GM12878 (cell line): ENCODE measurements around the gene CPD. TPM values are rescaled to one million over a fixed set of nuclear protein-coding genes. Genes with fewer than 3 reads are reported as not detected.
"Not testable (repeated sequence)": the region's sequence is repeated elsewhere in the genome, so short reads cannot be mapped to it uniquely, and the experiment has no call there.

Experiments used
- ATAC-seq: fragments of 200-7000 bp; cut with Tn5 transposase; 3 replicates; pipeline ENCODE4 v1.9.1; 2020; ENCODE audit warnings: mild to moderate bottlenecking, moderate library complexity
- BruUV-seq: library from RNA; stranded (reverse); fragments of 400-500 nt; replicated peaks from 2 replicates; lab custom pipeline; 2021; lab: Mats Ljungman, UMichigan
- CTCF ChIA-PET: fragments of 300-600 bp; sonication (Branson Sonifier 250); formaldehyde crosslinking; extraction: SDS; loops from one replicate; lab custom pipeline; 2021; ENCODE audit warnings: inconsistent platforms; lab: Yijun Ruan, JAX
- POLR2A ChIA-PET: fragments of 350-600 bp; formaldehyde crosslinking; extraction: SDS; loops from one replicate; lab custom pipeline; 2021; ENCODE audit warnings: inconsistent platforms; lab: Charles Lee
- RAD21 ChIA-PET: fragments of 300-600 bp; sonication (Branson Sonifier 250); formaldehyde crosslinking; loops from one replicate; lab custom pipeline; 2023; ENCODE audit warnings: antibody characterized with exemption; ENCODE audit not compliant: unreplicated experiment; lab: Charles Lee
- SMC1A ChIA-PET: fragments of 300-600 bp; sonication (Branson Sonifier 250); formaldehyde crosslinking; loops from one replicate; lab custom pipeline; 2023; ENCODE audit not compliant: unreplicated experiment, uncharacterized antibody; lab: Charles Lee
- DNase-seq: peaks from one replicate; pipeline ENCODE4 v3.0.0-alpha.2; 2011; ENCODE audit warnings: low read depth, low spot score
- FAIRE-seq: peaks from 3 replicates; lab custom pipeline; 2011; peaks lifted over from hg19 to GRCh38; lab: Jason Lieb, UNC
- H2AFZ ChIP-seq: 2 replicates; pipeline ENCODE4 v1.6.0; 2011; ENCODE audit warnings: low read depth, low read length, control low read depth; ENCODE audit not compliant: control insufficient read depth
- H3K27ac ChIP-seq: 2 replicates; pipeline ENCODE4 v1.5.1; 2011; ENCODE audit warnings: control low read depth; ENCODE audit not compliant: control insufficient read depth, insufficient read depth
- H3K27me3 ChIP-seq, 2 experiments: replicated peaks in 1 of 2; 2 replicates each; pipeline versions ENCODE4 v1.6.0 to v1.6.1; 2011; ENCODE audit warnings: low read length in 1 of 2; ENCODE audit not compliant: control insufficient read depth in 2 of 2, insufficient read depth in 2 of 2
- H3K36me3 ChIP-seq, 2 experiments: 2 replicates each; pipeline ENCODE4 v1.5.1; 2011; ENCODE audit warnings: low read length in 1 of 2; ENCODE audit not compliant: control insufficient read depth in 2 of 2, insufficient read depth in 2 of 2
- H3K4me1 ChIP-seq: 2 replicates; pipeline ENCODE4 v1.6.1; 2011; ENCODE audit warnings: mild to moderate bottlenecking, low read length, moderate library complexity, mixed read lengths; ENCODE audit not compliant: control insufficient read depth, insufficient read depth
- H3K4me2 ChIP-seq: 2 replicates; pipeline ENCODE4 v1.6.0; 2011; ENCODE audit warnings: control low read depth; ENCODE audit not compliant: control insufficient read depth, insufficient read depth
- H3K4me3 ChIP-seq: fragments of 200-600 bp; sonication (generic); 2 replicates; pipeline ENCODE4 v1.5.1; 2016
- H3K79me2 ChIP-seq: 2 replicates; pipeline ENCODE4 v1.6.0; 2011; ENCODE audit warnings: low read length; ENCODE audit not compliant: control insufficient read depth, insufficient read depth
- H3K9ac ChIP-seq: 2 replicates; pipeline ENCODE4 v1.8.0; 2011; ENCODE audit warnings: low read length, control low read depth, mixed read lengths; ENCODE audit not compliant: control insufficient read depth, insufficient read depth
- H3K9me3 ChIP-seq: replicated peaks from 3 replicates; pipeline ENCODE4 v1.5.1; 2011; ENCODE audit warnings: mild to moderate bottlenecking, low read length; ENCODE audit not compliant: control insufficient read depth, insufficient read depth
- H4K20me1 ChIP-seq: 2 replicates; pipeline ENCODE4 v1.6.0; 2011; ENCODE audit not compliant: control insufficient read depth, insufficient read depth
- PML ChIP-seq: IDR thresholded peaks from 2 replicates; pipeline ENCODE4 v1.6.1; 2012; ENCODE audit warnings: low read length, inconsistent platforms
- WGBS: methylation state at CpG from one replicate; pipeline ENCODE4 v1.1.6; 2016; ENCODE audit warnings: low lambda C conversion rate; ENCODE audit not compliant: insufficient replicate concordance, insufficient coverage; ENCODE audit errors: missing lambda C conversion rate; 5-methylcytosine and 5-hydroxymethylcytosine counted together
- in situ Hi-C: fragments of 300-500 bp; cut with MboI; formaldehyde crosslinking; loops from 9 replicates; pipeline ENCODE4 v1.14.3; 2018; ENCODE audit warnings: mixed read lengths
- intact Hi-C: fragments of 100-400 bp; cut with micrococcal nuclease; formaldehyde crosslinking; loops from one replicate; pipeline ENCODE4 v1.14.2; 2022; ENCODE audit not compliant: unreplicated experiment
- polyA plus RNA-seq, 11 experiments: library from polyadenylated mRNA; depleted of rRNA in 4 of 11; unstranded in 6 of 11; stranded (reverse) in 5 of 11; fragments of >200 nt; fragmentation: Nextera tagmentation in 4 of 11; fragmentation: Illumina TruSeq in 1 of 11; extraction: Ambion mirVana in 4 of 11; extraction: Trizol in 1 of 11; gene quantifications; 1 replicate in 1 of 11; 2 replicates in 10 of 11; pipeline versions ENCODE4 v1.2.1 to v1.2.3, GENCODE V29; 2011 to 2016; ENCODE audit warnings: inconsistent platforms in 2 of 11, missing spikeins in 2 of 11, low read depth in 1 of 11
- total RNA-seq, 4 experiments: library from RNA; depleted of rRNA in 3 of 4; stranded (reverse); fragments of >200 nt in 3 of 4; fragmentation: Illumina TruSeq in 1 of 4; extraction: Trizol in 1 of 4; gene quantifications; 2 replicates each; pipeline versions ENCODE4 v1.2.1 to v1.2.3, GENCODE V29; 2013 to 2021
- TF ChIP-seq, protein P1 (sequence below): fragments of 450-650 bp; formaldehyde crosslinking; IDR thresholded peaks from 2 replicates; pipeline ENCODE4 v1.4.0; 2022; ENCODE audit warnings: mild to moderate bottlenecking, moderate library complexity
- TF ChIP-seq, protein P2 (sequence below): IDR thresholded peaks from 2 replicates; pipeline ENCODE4 v1.6.1; 2012; ENCODE audit warnings: low read length, inconsistent platforms

CPD gene
- total and polyA plus RNA-seq, 10 of the 15 experiments (the other 5 are each of a cell fraction or from before 2014, with no cell fraction given), result 3.5 to 24.2 (median 15.7) TPM

DNA sequence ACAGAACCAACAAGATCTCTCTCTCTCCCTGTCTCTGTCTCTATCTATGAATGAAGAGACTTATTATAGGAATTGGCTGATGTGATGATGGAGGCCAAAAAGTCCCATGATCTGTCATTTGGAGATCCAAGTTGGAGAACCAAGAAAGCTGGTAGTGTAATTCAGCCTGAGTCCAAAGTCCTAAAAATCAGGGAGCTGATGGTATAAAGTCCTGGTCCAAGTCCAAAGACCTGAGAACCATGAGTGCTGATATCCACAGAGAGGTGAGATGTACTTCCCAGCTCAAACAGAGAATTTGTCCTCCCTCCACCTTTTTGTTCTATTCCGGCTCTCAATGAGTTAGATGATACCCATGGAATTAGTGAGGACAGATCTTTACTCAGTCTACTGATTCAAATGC lies 29.5 kb upstream of the CPD start:
- ChIA-PET CTCF (interaction anchor here (0.9 to 1.9 kb wide), 2 partner anchors 9 to 12 kb away, joined by 3 to 6 read pairs; no protein-coding TSS in a partner anchor), SMC1A (interaction anchor here (1.0 kb wide), 1 partner anchor 9 kb away, joined by 3 read pairs; no protein-coding TSS in a partner anchor)

DNA sequence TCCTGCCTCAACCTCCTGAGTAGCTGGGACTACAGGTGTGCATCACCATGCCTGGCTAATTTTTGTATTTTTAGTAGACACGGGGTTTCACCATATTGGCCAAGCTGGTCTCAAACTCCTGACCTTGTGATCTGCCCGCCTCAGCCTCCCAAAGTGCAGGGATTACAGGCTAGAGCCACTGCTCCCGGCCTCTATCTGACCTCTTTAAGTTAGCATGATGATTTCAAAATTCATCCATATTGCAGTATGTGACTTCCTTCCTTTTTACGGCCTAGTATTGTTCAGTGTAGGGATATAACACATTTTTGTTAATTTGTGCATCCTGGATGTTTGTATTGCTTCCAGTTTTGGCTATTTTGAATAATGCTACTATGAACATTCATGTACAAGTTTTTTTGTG lies 27.5 kb upstream of the CPD start:
- BruUV-seq, H3K79me2 ChIP-seq, H2AFZ ChIP-seq, POLR2A ChIA-PET, H3K36me3 ChIP-seq, FAIRE-seq, H3K4me3 ChIP-seq, H3K27me3 ChIP-seq, H3K4me2 ChIP-seq, DNase-seq, SMC1A ChIA-PET, H3K27ac ChIP-seq, H4K20me1 ChIP-seq, RAD21 ChIA-PET, ATAC-seq, H3K9ac ChIP-seq, in situ Hi-C loops, H3K9me3 ChIP-seq, intact Hi-C loops: not testable (repeated sequence)
- WGBS, result 89% methylated on average over 4 of the region's 4 CpGs
- peaks cover 12% of the 10 kb centered on the region for H3K4me1 ChIP-seq
- CTCF ChIA-PET, result interaction anchor here (1.3 kb wide), 1 partner anchor 12 kb away, joined by 4 read pairs; no protein-coding TSS in a partner anchor

More for the DNA sequence above, 29.5 kb upstream of the CPD start:
- no peaks in the 10 kb centered on the region for H3K79me2 ChIP-seq
- no peaks in the 10 kb centered on the region for H3K36me3 ChIP-seq
- H3K9ac ChIP-seq, result no peak overlapping the region
- no peak for FAIRE-seq
- no TSS peak for BruUV-seq
- in situ Hi-C loops, result no loop called here
- no peak for DNase-seq
- RAD21 ChIA-PET, result no interaction called here
- H3K4me3 ChIP-seq, result no peak overlapping the region
- H3K4me2 ChIP-seq, result no peak overlapping the region
- TF ChIP-seq, protein P1, sequence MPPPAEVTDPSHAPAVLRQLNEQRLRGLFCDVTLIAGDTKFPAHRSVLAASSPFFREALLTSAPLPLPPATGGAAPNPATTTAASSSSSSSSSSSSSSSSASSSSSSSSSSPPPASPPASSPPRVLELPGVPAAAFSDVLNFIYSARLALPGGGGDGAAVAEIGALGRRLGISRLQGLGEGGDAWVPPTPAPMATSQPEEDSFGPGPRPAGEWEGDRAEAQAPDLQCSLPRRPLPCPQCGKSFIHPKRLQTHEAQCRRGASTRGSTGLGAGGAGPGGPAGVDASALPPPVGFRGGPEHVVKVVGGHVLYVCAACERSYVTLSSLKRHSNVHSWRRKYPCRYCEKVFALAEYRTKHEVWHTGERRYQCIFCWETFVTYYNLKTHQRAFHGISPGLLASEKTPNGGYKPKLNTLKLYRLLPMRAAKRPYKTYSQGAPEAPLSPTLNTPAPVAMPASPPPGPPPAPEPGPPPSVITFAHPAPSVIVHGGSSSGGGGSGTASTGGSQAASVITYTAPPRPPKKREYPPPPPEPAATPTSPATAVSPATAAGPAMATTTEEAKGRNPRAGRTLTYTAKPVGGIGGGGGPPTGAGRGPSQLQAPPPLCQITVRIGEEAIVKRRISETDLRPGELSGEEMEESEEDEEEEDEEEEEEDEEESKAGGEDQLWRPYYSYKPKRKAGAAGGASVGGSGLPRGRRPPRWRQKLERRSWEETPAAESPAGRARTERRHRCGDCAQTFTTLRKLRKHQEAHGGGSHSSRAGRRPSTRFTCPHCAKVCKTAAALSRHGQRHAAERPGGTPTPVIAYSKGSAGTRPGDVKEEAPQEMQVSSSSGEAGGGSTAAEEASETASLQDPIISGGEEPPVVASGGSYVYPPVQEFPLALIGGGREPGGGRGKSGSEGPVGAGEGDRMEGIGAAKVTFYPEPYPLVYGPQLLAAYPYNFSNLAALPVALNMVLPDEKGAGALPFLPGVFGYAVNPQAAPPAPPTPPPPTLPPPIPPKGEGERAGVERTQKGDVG, result no peak
- no peak for TF ChIP-seq PML
- TF ChIP-seq, protein P2, sequence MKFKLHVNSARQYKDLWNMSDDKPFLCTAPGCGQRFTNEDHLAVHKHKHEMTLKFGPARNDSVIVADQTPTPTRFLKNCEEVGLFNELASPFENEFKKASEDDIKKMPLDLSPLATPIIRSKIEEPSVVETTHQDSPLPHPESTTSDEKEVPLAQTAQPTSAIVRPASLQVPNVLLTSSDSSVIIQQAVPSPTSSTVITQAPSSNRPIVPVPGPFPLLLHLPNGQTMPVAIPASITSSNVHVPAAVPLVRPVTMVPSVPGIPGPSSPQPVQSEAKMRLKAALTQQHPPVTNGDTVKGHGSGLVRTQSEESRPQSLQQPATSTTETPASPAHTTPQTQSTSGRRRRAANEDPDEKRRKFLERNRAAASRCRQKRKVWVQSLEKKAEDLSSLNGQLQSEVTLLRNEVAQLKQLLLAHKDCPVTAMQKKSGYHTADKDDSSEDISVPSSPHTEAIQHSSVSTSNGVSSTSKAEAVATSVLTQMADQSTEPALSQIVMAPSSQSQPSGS, result no peak
- TF ChIP-seq, all 136 proteins: peak for 0
- 33% methylated on average over 1 of the region's 1 CpG for WGBS
- no peaks in the 10 kb centered on the region; the same call in 2 of the 3 replicates for H3K9me3 ChIP-seq
- intact Hi-C loops, result no loop called here
- no peaks in the 10 kb centered on the region for H3K27me3 ChIP-seq
- H4K20me1 ChIP-seq, result no peaks in the 10 kb centered on the region
- no peak for ATAC-seq
- H3K27ac ChIP-seq, result no peak overlapping the region
- POLR2A ChIA-PET, result no interaction called here
- H3K4me1 ChIP-seq, result peaks cover 10% of the 10 kb centered on the region
- no peak overlapping the region for H2AFZ ChIP-seq
